ENCODE data around the gene CFAP54. TPM values are rescaled to one million over a fixed set of nuclear protein-coding genes. Genes with fewer than 3 reads are reported as not detected.

Gene CFAP54
- total RNA-seq, 2 experiments from 2014 or later: 0.55 to 0.75 TPM

GRCh38 chr12:96770219-96771102 is 281.1 kb downstream of the CFAP54 start:
- Mint-ChIP-seq H3K27me3 (no peaks in the 10 kb centered on the region), H3K4me3 (no peak overlapping the region), H3K27ac (no peak overlapping the region), H3K4me1 (no peaks in the 10 kb centered on the region), H3K36me3 (ENCODE audit: low read depth) (no peaks in the 10 kb centered on the region), H3K9me3 (no peaks in the 10 kb centered on the region)
- ChIA-PET CTCF (no interaction called here), POLR2A (no interaction called here)
- DNase-seq: no peak

- no peaks in the 10 kb centered on the region for H3K9me3 Mint-ChIP-seq
- no peak overlapping the region for H3K4me3 Mint-ChIP-seq
- ChIA-PET CTCF (no interaction called here), POLR2A (no interaction called here)
- no peak for DNase-seq
- no peaks in the 10 kb centered on the region for H3K36me3 Mint-ChIP-seq (ENCODE audit: low read depth)
- no peak overlapping the region for H3K27ac Mint-ChIP-seq
- H3K4me1 Mint-ChIP-seq: no peaks in the 10 kb centered on the region
- H3K27me3 Mint-ChIP-seq: no peaks in the 10 kb centered on the region
Measured at GRCh38 chr12:96773031-96773430, 283.7 kb downstream of the CFAP54 start.

DNA sequence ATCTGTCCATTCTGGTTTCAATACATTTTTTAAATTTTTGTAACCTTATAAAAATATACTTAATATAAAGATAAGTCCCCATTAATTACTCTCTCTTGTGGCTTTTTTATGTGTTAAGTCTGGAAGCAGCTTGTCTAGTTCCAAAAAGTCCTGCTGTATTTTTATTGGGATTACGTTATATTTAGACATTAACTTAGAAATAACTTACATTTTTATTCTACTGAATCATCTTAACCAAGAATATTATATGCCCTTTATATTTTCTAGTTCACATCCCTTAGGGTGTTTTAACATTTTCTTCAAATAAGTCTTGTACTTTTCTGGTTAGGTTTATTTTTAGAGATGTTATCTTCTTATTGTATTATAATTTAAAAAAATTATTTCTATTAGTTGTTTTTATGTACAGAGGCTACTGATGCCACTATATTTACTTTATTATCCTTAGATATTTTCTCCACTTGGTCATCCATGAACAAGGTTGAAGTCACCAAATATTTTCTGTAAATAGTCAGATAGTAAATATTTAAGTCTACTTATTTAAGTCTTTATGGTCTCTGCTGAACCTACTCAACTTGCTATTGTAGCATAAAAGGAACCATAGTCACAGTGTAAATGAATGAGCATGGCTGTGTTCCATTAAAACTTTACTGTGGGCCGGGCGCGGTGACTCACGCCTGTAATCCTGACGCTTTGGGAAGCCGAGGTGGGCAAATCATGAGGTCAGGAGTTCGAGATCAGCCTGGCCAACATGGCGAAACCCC is 285.3 kb downstream of the CFAP54 start:
- no peak for DNase-seq
- CTCF ChIA-PET: no interaction called here
- POLR2A ChIA-PET: no interaction called here
- Mint-ChIP-seq H3K4me3 (no peak overlapping the region), H3K27me3 (no peaks in the 10 kb centered on the region), H3K4me1 (no peaks in the 10 kb centered on the region), H3K9me3 (no peaks in the 10 kb centered on the region), H3K36me3 (ENCODE audit: low read depth) (no peaks in the 10 kb centered on the region), H3K27ac (no peak overlapping the region)

DNA sequence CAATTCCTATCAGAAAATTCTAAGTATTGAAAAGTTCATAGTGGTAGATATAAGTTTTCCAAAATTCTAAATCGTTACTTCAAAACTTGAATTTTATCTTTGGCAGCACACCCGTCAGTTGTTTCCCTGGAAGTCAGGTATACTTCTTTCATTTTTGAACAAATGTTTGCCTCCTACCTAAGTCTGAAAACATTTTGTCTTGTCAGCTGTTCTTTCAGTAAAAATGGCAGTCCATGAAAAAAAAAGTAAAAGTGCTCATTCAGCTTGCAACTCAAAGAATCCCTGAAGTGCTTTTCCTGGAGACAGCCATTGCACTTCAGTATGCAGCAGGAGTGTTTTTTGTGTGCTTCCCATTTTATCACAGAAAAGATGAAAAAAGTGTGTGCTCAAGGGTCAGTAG is 287.5 kb downstream of the CFAP54 start:
- ChIA-PET CTCF (no interaction called here), POLR2A (no interaction called here)
- Mint-ChIP-seq H3K9me3 (no peaks in the 10 kb centered on the region), H3K36me3 (ENCODE audit: low read depth) (no peaks in the 10 kb centered on the region), H3K4me1 (no peaks in the 10 kb centered on the region), H3K27me3 (no peaks in the 10 kb centered on the region), H3K27ac (no peak overlapping the region), H3K4me3 (no peak overlapping the region)
- DNase-seq: no peak

- ChIA-PET CTCF (no interaction called here), POLR2A (no interaction called here)
- no peak overlapping the region for H3K27ac Mint-ChIP-seq
- H3K4me1 Mint-ChIP-seq: no peaks in the 10 kb centered on the region
- no peaks in the 10 kb centered on the region for H3K36me3 Mint-ChIP-seq (ENCODE audit: low read depth)
- no peaks in the 10 kb centered on the region for H3K9me3 Mint-ChIP-seq
- H3K4me3 Mint-ChIP-seq: no peak overlapping the region
- H3K27me3 Mint-ChIP-seq: no peaks in the 10 kb centered on the region
- DNase-seq: no peak
Measured at GRCh38 chr12:96780330-96780729, 291.0 kb downstream of the CFAP54 start.

- Mint-ChIP-seq H3K9me3 (no peaks in the 10 kb centered on the region), H3K36me3 (ENCODE audit: low read depth) (no peaks in the 10 kb centered on the region)
- CTCF ChIA-PET: no interaction called here
Measured at GRCh38 chr12:96786791-96787190, 297.4 kb downstream of the CFAP54 start.

DNA sequence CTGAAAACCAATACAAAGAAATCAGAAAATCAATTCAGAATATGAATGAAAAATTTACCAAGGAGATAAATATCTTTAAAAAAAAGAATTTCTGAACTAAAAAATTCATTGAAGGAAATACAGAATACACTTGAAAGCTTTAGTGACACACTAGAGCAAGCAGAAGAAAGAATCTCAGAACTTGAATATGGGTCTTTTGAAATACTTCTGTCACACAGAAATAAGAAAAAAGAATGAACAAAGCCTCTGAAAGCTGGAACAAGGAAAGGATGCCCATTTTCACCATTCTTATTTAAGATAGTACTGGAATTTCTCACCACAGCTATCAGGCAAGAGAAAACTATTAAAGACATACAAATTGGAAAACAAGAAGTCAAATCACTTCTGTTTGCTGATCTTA is 314.6 kb downstream of the CFAP54 start:
- Mint-ChIP-seq H3K9me3 (peaks cover 8% of the 10 kb centered on the region), H3K36me3 (ENCODE audit: low read depth) (no peaks in the 10 kb centered on the region), H3K27me3 (peaks cover 2% of the 10 kb centered on the region), H3K4me3 (no peak overlapping the region), H3K27ac (no peak overlapping the region), H3K4me1 (no peaks in the 10 kb centered on the region)
- CTCF ChIA-PET: no interaction called here
- POLR2A ChIA-PET: no interaction called here
- DNase-seq: no peak

More at GRCh38 chr12:96786791-96787190, 297.4 kb downstream of the CFAP54 start:
- no peaks in the 10 kb centered on the region for H3K4me1 Mint-ChIP-seq
- POLR2A ChIA-PET: no interaction called here
- no peak overlapping the region for H3K27ac Mint-ChIP-seq
- H3K27me3 Mint-ChIP-seq: no peaks in the 10 kb centered on the region
- no peak overlapping the region for H3K4me3 Mint-ChIP-seq
- no peak for DNase-seq

DNA sequence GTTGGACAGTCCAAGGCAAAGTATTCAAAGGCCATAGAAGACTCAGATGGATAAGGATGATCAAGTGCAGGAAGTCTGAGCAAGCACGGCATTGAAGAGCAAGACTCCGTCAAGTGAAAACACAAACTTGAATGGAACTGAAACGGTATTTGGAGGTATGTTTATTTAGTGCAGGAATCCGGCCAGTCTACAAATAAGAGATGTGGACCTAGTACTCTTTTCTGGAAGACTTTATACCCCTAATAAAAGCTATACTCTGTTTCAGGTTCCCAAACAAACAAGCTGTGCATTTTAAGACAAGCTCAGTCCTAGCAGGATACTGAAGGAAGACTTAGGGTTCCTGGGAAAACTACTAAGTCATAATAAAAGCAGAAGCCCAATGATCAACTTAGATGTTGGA is 316.9 kb downstream of the CFAP54 start:
- POLR2A ChIA-PET: no interaction called here
- H3K4me1 Mint-ChIP-seq: no peaks in the 10 kb centered on the region
- no peaks in the 10 kb centered on the region for H3K36me3 Mint-ChIP-seq (ENCODE audit: low read depth)

DNA sequence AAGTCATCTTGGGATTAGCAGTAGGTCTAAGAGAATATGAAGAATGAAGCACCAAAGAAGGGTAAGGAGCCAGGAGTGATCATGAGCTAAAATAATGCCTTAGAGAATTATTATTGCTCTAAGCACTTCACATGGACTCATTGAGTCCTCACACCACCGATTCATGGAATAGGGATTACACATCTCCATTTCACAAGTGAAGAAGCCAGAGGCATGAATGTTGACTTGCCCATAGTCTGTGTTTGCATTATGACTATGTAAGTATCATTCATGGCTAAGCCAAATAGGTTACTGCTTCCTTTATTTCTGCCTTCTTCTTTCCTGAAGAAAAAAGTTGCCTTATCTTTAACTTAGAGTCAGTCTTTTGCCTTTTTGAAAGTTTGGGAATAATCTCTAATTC is 318.4 kb downstream of the CFAP54 start:
- no peak for DNase-seq
- no peaks in the 10 kb centered on the region for H3K4me1 Mint-ChIP-seq
- H3K4me3 Mint-ChIP-seq: no peak overlapping the region
- ChIA-PET CTCF (no interaction called here), POLR2A (no interaction called here)
- H3K27ac Mint-ChIP-seq: no peak overlapping the region
- no peaks in the 10 kb centered on the region for H3K36me3 Mint-ChIP-seq (ENCODE audit: low read depth)
- no peaks in the 10 kb centered on the region for H3K27me3 Mint-ChIP-seq
- H3K9me3 Mint-ChIP-seq: peaks cover 8% of the 10 kb centered on the region

More for the DNA sequence above, 316.9 kb downstream of the CFAP54 start:
- no peak for DNase-seq
- Mint-ChIP-seq H3K9me3 (peaks cover 8% of the 10 kb centered on the region), H3K4me3 (no peak overlapping the region), H3K27me3 (no peaks in the 10 kb centered on the region), H3K27ac (no peak overlapping the region)
- CTCF ChIA-PET: no interaction called here

DNA sequence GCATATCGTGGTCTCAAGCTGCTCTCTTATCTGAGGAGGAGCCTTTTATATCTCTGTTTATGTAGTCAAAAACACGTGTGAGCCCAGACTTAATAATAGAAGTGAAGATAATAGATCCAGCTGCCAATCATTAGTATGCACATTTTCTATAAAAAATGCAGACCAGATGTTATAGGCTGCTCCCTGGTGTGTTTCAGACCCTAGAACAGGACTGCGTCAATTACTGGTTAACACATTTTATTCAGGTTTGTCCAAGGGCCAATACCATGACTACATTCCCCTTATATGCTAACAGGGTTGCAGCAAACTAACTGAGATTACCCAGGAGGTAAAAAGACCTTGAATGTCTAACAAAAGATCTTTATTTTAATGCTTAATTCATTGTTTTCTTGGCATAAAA is 319.2 kb downstream of the CFAP54 start:
- CTCF ChIA-PET: no interaction called here
- no peaks in the 10 kb centered on the region for H3K4me1 Mint-ChIP-seq
- no peak overlapping the region for H3K27ac Mint-ChIP-seq

GRCh38 chr12:96809522-96809921 is 320.1 kb downstream of the CFAP54 start:
- Mint-ChIP-seq H3K27ac (no peak overlapping the region), H3K27me3 (no peaks in the 10 kb centered on the region), H3K4me1 (no peaks in the 10 kb centered on the region), H3K4me3 (no peak overlapping the region), H3K9me3 (no peaks in the 10 kb centered on the region), H3K36me3 (ENCODE audit: low read depth) (no peaks in the 10 kb centered on the region)
- DNase-seq: no peak
- POLR2A ChIA-PET: no interaction called here
- CTCF ChIA-PET: no interaction called here

More for the DNA sequence above, 319.2 kb downstream of the CFAP54 start:
- Mint-ChIP-seq H3K9me3 (peaks cover 5% of the 10 kb centered on the region), H3K4me3 (no peak overlapping the region), H3K36me3 (ENCODE audit: low read depth) (no peaks in the 10 kb centered on the region), H3K27me3 (no peaks in the 10 kb centered on the region)
- POLR2A ChIA-PET: no interaction called here
- DNase-seq: no peak

- ChIA-PET CTCF (no interaction called here), POLR2A (no interaction called here)
- Mint-ChIP-seq H3K9me3 (no peaks in the 10 kb centered on the region), H3K4me3 (no peak overlapping the region), H3K4me1 (no peaks in the 10 kb centered on the region), H3K36me3 (ENCODE audit: low read depth) (no peaks in the 10 kb centered on the region), H3K27ac (no peak overlapping the region), H3K27me3 (peaks cover 1% of the 10 kb centered on the region)
- DNase-seq: no peak
Measured at GRCh38 chr12:96810057-96810456, 320.7 kb downstream of the CFAP54 start.

DNA sequence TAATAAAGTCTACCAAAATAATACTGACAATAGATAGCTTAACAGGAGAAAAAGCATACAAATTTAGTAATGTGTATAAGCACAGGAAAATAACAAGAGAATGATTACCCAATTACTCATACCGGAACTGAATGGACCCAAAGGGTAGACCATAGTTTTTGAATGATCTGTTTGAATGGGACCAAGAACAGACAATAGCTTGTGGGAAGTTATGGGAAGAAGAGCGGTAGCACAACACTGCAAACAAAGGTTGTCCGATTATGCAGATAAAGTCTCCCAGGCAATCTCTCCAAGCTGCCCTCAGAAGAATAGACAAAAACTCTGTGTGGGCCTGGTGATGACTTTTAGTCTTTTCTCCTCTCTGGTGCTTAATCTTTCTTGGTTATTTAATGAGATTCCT is 321.1 kb downstream of the CFAP54 start:
- peaks cover 2% of the 10 kb centered on the region for H3K27me3 Mint-ChIP-seq
- no peaks in the 10 kb centered on the region for H3K36me3 Mint-ChIP-seq (ENCODE audit: low read depth)
- no peak for DNase-seq
- H3K27ac Mint-ChIP-seq: no peak overlapping the region
- H3K4me3 Mint-ChIP-seq: no peak overlapping the region
- POLR2A ChIA-PET: no interaction called here
- CTCF ChIA-PET: no interaction called here
- no peaks in the 10 kb centered on the region for H3K9me3 Mint-ChIP-seq
- H3K4me1 Mint-ChIP-seq: no peaks in the 10 kb centered on the region

GRCh38 chr12:96811083-96811482 is 321.7 kb downstream of the CFAP54 start:
- Mint-ChIP-seq H3K4me3 (no peak overlapping the region), H3K9me3 (no peaks in the 10 kb centered on the region), H3K36me3 (ENCODE audit: low read depth) (no peaks in the 10 kb centered on the region), H3K4me1 (no peaks in the 10 kb centered on the region), H3K27ac (no peak overlapping the region), H3K27me3 (peaks cover 2% of the 10 kb centered on the region)
- POLR2A ChIA-PET: no interaction called here
- DNase-seq: no peak
- CTCF ChIA-PET: no interaction called here
